HG03103 (cell line): ENCODE measurements around the gene CTCFL.

Source experiments
- ATAC-seq: cut with Tn5 transposase; IDR thresholded peaks from one replicate; pipeline ENCODE4 v1.9.1; 2021; ENCODE audit warnings: low read depth; ENCODE audit not compliant: unreplicated experiment

CTCFL gene

GRCh38 chr20:57560554-57561355 is 35.8 kb upstream of the CTCFL start, which contains the start of gene PCK1:
TSS of gene PCK1 (plus strand) at chr20:57561110. CDS start at chr20:57561412, 302 bp downstream.
- no peak for ATAC-seq

- ATAC-seq = no peak
Measured at GRCh38 chr20:57559658-57560553, 35.0 kb upstream of the CTCFL start.

GRCh38 chr20:57559289-57559634 is 34.3 kb upstream of the CTCFL start:
- ATAC-seq = no peak

- ATAC-seq = no peak
Measured at GRCh38 chr20:57558614-57559288, 33.8 kb upstream of the CTCFL start.

GRCh38 chr20:57557926-57558613 is 33.1 kb upstream of the CTCFL start:
- ATAC-seq = no peak

GRCh38 chr20:57556980-57557274 is 32.0 kb upstream of the CTCFL start:
- ATAC-seq = no peak

- ATAC-seq = no peak
Measured at GRCh38 chr20:57555457-57556184, 30.7 kb upstream of the CTCFL start.

GRCh38 chr20:57553376-57554018 is 28.6 kb upstream of the CTCFL start:
- ATAC-seq = no peak

- no peak for ATAC-seq
Measured at GRCh38 chr20:57552471-57552870, 27.5 kb upstream of the CTCFL start.

GRCh38 chr20:57548177-57549058 is 23.5 kb upstream of the CTCFL start:
- no peak for ATAC-seq

- ATAC-seq = no peak
Measured at GRCh38 chr20:57546956-57547649, 22.2 kb upstream of the CTCFL start.

- ATAC-seq = no peak
Measured at GRCh38 chr20:57545927-57546662, 21.2 kb upstream of the CTCFL start.

GRCh38 chr20:57544838-57545564 is 20.1 kb upstream of the CTCFL start:
- ATAC-seq = no peak

- no peak for ATAC-seq
Measured at GRCh38 chr20:57543754-57544153, 18.8 kb upstream of the CTCFL start.

GRCh38 chr20:57540890-57541580 is 16.1 kb upstream of the CTCFL start:
- no peak for ATAC-seq

- ATAC-seq = no peak
Measured at GRCh38 chr20:57539889-57540288, 14.9 kb upstream of the CTCFL start.
